GM19035 (cell line): ENCODE measurements around the gene RALBP1.

Experiments used
- ATAC-seq: cut with Tn5 transposase; IDR thresholded peaks from one replicate; pipeline ENCODE4 v1.9.1; 2021; ENCODE audit not compliant: unreplicated experiment

The RALBP1 gene

GRCh38 chr18:9546468-9546867, 71.2 kb downstream of the RALBP1 start:
- no peak for ATAC-seq

GRCh38 chr18:9547782-9548181, 72.5 kb downstream of the RALBP1 start:
- no peak for ATAC-seq

- ATAC-seq: no peak
These were observed 74.1 kb downstream of the RALBP1 start for GRCh38 chr18:9549405-9549804.

DNA sequence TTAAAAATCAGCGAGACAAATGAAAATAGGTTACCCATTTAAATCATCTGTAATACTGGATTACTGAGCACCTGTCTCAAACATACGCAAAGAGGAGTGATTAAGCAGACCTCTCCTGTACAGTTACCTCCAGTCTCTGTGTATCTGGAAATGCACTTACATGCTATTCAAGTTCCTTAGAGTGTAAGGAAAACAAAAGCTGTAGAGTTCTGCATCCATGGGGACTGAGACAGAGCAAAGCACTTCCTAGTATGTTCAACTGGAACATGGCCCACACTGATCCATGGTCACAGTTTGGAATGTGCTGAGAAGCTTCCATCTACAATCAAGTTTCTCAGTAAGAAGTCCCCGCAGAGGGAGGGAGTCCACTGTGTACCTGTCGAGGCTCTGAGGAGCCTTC, 75.1 kb downstream of the RALBP1 start:
- no peak for ATAC-seq

DNA sequence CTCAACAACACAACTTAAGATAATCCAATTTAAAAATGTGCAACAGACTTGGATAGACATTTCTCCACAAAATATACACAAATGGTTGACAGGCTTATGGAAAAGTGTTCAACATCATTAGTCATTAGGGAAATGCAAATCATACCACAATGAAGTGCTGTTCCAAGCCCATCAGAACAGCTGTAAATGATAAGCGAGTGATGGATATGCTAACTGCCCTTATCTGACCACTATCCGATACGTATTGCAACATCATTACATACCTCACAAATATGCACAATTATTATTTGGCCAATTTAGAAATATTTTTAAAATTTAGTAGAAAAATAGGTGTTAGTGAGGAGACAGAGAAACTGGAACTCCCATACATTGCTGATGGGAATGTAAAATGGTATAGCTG, 76.9 kb downstream of the RALBP1 start:
- no peak for ATAC-seq

GRCh38 chr18:9552616-9553015, 77.3 kb downstream of the RALBP1 start:
- no peak for ATAC-seq

GRCh38 chr18:9557250-9557943, 82.1 kb downstream of the RALBP1 start:
- ATAC-seq: no peak

DNA sequence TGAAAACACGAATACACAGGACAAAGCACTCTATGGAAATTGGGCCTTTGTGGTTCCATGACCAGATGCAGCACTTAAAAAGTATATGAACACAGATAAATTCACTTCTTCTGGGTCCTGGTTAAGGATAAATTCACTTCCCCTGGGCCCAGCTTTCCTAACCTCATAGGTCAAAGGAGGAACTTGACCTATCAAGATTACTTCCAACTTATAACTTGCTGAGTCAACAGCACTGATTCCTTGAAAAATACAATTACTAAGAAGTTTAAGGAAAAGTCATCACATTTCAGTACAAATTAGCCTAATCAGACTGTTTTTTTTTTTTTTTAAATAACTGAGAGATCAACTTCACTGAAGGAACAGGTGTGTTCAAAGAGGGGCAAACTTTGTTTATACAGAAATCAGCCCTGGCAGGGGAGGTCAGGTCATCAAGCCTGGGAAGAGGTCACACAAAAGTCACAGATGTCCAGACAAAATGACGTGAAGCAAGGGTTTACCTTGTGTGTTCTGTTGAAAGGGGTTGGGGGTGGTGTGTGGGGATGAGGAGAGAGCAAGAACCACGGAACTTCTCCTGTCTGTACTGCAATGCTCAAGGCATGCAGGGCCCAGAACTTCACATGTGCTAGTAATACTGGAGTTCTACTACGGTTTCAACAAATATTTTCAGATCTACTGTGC, 83.2 kb downstream of the RALBP1 start:
- no peak for ATAC-seq

DNA sequence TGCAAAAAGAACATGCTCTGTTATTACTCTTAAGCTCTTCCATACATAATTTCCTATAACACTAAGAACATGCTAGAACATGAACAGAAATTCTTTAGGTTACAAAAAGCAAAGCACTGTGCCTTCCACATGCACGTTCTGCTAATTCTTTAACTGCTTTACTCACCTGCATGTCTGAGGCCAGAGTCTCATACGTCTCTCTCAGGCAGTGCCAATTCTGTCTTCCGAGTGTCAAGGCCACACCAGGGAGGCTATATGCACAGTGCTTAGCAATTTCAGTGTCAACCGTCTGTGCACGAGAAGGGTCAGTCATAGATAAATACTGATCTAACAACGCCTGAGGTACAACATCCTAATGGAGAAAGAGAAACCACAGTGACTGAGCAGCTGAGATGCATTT, 83.9 kb downstream of the RALBP1 start:
- no peak for ATAC-seq

DNA sequence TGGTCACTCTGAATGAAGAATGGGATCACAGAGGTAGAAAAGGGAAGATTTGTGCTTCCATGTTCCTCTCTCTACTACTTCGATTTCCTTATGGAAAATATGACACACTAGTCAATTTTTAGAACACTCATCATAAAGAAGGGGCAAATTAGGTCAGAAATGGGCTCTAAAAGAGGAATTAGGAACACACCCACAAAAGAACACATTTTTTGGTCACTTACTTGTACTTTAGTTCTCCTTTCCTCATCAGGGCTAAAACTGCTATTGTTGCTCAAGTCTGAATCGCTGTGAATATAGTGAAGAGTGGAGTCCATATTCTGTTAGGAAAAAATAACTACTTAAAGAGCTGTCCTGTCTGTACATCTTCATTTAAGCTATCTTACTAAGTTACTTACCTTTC, 86.4 kb downstream of the RALBP1 start:
- no peak for ATAC-seq

DNA sequence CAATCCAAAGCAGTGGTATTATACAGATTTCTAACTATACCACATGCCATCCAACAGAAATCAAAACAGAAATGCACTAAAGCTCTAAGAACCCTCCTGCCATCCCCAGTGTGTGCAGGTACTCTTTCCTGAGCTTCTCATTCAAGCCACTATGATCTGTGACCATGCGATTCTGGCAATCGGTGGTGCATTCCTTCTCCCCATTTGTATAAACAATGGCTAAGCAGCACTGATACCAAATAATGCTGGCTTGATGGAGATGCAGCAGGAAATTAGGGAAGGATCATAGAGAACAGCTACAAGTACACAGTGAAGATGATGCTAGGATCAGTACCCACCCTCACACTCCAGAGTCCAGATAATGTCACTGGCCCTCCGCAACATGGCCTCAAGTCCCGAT, 87.3 kb downstream of the RALBP1 start:
- ATAC-seq: no peak

DNA sequence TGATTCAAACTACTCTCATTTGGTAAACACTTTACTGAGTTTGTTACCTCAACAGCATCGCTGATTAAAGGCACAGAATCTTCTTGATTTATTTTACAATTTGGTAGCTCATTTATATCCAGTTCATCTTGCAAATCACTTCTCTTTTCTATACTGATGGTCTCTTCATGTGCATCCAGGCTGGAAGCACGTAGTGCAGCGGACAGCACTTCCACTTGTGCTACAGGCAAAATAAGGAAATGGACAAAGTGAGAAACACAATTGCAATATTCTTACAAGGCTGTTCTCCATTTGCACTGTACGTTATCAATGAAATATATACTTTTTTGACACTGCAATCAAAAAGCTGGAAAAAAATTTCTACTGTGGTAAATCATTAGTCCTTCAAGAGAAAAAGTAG, 88.0 kb downstream of the RALBP1 start:
- ATAC-seq: no peak

DNA sequence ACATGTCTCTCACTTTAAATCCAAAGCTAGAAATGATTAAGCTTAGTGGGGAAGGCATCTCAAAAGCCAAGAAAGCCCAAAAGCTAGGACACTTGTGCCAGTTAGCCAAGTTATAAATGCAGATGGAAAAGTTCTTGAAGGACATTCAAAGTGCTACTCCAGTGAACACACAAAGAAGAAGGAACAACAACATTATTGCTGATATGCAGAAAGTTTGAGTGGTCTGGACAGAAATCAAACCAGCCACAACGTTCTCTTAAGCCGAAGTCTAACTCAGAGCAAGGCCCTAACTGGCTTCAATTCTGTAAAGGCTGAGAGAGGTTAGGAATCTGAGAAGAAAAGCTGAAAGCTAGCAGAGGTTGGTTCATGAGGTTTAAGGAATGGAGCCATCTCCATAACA, 90.1 kb downstream of the RALBP1 start:
- no peak for ATAC-seq

DNA sequence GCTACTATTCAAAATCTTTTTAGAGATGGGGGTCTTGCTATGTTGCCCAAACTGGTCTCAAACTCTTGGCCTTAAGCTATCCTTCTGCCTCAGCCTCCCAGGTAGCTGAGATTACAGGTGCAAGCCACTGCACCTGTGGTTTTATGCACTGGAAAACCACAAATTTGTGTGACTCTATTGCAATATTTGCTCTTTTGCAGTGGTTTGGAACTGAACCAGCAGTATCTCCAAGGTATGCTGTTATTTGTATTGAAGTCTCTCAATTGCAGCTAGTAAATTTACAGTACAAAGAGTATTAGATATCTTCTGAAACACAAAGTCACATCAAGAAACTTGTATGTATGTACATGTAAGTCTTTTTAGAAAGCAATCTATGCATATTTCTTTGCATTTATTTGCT, 92.9 kb downstream of the RALBP1 start:
- no peak for ATAC-seq

GRCh38 chr18:9569178-9569577, 93.9 kb downstream of the RALBP1 start:
- no peak for ATAC-seq

GRCh38 chr18:9570255-9570654, 94.9 kb downstream of the RALBP1 start:
- no peak for ATAC-seq

GRCh38 chr18:9571546-9571945, 96.2 kb downstream of the RALBP1 start:
- no peak for ATAC-seq

DNA sequence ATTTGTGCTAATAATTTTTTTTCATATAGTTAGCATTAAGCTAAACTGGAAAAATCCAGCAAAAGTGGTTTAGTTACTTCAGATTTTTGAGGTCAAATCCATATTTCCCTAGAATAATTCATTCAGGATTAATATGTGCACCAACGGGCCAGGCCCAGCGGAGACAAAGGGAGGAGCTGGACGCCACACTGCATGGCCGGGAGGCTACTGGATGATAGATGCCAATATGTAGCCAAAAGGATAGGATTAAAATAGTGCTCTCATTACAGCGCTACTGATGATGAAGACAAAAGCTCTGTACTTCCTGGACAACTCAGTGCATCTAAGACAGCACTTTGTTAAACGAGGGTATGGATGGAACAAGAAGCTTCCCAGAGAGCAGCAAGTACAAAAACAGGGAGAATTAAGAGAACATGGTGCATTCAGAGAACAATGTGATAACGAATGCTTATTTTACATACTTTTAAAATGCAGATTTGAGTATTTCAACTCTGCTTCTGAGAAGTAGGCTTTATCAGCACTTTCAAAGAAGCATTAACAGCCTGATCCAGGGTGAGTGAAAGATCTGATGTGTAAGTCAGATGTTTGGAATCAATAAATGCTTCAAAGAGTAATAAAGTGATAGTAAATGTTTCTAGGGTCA, 99.3 kb downstream of the RALBP1 start:
- ATAC-seq: no peak

GRCh38 chr18:9575558-9575957, 100.2 kb downstream of the RALBP1 start:
- peak; percentile 78 for ATAC-seq

- ATAC-seq: no peak
These were observed 102.0 kb downstream of the RALBP1 start for GRCh38 chr18:9577361-9577760.

DNA sequence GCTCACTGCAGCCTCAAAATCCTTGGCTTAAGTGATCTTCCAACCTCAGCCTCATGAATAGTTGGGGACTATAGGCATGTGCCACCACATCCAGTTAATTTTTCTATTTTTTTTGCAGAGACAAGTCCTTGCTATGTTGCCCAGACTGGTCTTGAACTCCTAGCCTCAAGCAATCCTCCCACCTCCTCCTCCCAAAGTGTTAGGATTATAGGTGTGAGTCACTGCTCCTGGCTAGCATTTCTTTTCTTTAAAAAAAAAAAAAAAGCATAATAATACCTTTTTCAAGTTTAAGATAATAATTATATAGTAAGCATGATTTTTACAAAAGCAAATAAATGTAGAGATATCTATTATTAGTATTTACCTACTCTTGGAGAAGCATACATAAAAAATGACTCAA, 103.0 kb downstream of the RALBP1 start:
- ATAC-seq: no peak

DNA sequence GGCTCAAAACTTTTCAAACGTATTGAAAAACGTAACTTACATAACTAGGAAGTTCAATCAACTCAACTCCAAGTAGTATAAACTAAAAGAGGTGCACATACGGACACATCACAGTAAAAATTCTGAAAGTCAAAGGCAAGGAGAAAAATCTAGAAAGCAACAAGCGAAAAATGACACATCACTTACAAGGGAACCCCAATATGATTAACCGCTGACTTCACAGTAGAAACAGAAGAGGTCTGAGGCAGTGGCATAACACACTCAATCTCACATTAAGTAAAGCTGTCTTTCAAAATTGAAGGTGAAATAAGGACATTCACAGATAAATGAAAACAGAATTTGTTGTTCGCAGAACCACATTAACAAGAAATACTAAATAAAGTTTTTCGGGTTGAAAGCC, 106.4 kb downstream of the RALBP1 start:
- no peak for ATAC-seq
